ENCODE data around the gene WSCD2.

WSCD2 gene

DNA sequence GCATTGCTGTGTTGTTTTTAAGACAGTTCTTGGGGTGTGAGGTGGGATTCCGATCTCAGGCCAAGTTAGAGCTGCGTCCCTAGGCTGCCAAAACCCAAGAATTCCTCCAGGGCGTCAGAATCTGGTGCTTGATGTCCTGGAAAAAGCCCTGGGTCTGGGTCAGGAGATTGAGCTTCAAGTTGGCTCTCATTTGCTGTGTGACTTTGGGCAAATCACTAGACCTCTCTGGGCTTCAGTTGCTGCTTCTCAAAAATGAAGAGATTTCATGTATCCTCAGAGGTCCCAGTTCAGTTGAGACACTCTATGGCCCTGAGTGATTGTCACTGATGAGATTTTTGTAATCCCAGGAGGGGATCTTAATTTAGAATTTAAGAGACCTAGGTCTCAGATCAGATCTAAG is 1.9 kb downstream of the WSCD2 start:
- no peak for DNase-seq

DNA sequence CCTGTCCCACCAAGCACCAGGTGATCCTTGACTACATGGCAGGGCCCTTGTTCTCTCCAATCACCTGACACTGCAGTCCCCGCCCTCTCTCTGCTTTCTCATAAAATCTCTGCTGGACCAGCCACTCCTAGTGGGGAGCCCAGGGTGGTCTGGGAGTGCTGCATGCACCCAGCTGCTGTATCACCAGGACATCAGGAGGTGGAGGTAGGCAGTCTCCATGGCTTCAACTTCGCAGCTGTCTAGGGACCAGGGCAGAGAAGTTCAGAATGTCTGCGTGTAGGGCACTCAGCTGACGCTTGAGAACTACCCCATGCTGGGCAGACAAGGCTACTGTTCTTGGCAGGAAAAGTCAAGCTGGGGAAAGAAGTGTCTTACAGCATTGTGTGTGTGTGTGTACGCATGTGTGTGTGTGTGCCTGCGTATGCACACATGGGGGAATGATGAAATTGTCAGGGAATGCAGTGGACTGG is 2.6 kb downstream of the WSCD2 start:
- no peak for DNase-seq

DNA sequence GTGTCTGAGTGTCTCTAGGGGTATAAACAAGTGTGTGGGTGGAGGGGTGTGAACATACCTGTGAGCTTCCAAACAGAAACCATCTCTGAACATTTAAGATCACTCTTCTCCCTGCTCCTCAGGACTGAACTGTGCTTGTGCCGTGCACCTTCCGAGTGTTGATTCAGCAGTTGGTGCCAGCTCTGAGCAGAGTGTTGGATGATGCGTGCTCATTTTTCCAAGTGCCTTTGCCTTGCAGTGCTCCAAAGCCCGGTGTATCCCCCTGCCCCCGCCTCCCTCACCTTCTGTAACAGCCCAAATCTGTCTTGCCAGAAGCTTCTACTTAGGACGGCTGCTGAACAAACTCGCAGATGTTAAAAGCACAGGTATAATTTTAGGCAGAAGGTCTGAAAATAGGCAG is 4.4 kb downstream of the WSCD2 start:
- DNase-seq: no peak

DNA sequence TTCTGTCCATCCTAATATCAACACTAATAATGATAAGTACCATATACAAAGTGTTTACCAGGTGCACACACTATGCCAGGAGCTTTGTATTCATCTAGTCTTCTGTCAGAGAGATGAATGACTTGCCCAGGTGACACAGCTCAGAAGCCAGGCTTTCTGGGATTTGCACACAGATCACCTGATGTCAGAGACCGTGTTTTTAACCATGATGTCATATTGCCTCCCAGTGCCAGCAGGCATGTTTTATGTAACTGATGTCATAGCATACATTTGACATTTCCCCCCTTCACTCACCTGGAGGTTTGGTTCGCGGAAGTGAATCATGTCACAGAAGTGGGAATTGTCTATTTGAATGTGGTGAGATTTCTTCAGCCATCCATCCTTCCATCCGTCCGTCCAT is 5.7 kb downstream of the WSCD2 start:
- no peak for DNase-seq

DNA sequence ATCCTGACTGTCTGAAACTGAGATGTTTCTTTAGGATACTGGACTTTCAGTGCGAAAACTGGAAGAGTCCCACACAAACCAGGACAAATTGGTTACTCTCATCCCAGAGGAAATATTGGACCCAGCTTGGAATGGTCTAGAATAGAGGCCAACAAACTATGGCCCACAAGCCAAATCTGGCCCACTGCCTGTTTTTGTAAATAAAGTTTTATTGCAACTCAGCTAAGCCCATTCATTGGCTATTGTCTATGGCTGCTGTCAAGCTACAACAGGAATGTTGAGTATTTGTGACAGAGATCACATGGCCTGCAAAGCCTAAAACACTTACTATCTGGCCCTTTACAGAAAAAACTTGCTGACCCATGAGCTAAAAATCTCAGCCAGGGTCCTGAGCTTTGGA is 6.5 kb downstream of the WSCD2 start:
- DNase-seq: no peak

DNA sequence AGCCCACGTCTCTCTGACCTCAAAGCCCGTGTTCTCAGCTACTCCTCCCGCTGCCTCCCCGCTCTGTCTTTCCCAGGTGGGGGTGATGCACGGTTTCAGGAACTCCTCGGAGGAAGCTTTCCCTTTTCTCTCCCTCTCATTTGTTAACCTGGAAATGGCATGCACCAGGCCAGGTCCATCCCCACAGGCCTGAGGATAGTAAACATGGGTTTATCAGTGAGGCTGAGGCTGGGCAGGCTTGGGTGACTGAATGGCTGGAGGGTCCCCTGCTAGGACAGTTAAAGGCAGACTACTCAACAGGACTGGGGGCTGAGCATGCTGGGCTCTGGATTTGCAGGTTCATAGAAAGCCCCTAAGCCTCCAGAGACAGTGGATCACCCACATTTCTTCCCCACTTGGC is 7.6 kb downstream of the WSCD2 start:
- no peak for DNase-seq

DNA sequence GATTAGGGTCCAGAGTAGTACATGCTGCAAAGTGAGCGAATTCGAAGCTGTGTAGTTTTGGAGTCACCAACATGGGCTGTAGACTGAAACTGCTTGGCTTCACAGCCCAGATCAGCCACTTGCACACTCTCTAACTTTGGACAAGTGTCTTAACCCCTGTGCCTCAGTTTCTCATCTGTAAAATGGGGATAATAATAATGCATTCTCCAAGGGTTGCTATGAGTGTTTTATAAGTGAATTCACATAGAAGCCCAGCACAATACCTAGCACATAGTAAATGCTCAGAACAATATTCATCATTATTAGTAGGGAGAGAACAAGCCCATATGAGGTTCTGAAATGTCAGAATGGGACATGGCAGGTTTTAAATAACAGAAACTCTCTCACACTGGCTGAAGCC is 10.4 kb downstream of the WSCD2 start:
- DNase-seq: no peak

DNA sequence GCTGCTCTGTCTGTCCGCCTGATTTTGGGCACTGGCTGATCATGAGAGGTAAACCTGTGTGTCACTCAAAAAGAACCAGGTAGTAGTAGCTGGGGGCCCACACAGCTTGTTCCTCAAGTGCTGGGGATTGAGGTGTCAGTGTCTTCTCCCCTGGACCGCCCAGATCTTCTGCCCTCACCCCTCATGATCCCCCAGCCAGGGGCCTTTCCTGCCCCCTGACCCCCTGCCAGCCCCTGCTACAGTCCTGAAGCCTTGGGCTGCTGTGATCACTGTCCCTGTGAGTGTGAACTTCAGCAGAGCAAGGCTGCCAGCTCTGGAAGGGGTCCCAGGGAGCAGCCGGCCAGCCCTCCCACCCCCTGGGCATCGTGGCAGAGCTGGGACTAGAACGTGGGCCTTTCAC is 11.4 kb downstream of the WSCD2 start:
- DNase-seq: no peak

DNA sequence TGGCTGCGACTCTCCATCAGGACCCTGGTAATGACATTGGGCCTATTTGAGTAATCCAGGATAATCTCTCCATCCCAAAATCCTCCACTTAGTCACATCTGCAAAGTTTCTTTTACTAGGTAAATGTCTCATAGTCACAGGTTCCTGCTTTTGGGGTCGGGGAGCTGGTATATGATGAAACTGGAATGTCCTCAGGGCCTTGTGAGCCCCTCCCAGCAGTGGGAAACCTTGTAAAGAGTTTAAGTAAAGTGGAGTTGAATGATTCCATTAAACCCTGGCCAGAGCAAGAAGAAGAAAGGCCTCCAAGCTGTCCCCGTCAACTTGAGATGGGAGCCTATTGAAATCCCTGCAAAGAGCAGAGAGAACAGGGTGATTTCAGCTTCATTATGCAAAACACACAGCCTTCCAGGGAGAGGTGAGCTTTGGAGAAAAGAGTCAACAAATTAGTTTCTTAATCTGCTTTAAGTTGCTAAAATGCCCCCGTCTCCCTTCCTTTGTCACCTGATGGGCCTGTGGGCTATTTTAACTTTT is 12.6 kb downstream of the WSCD2 start:
- no peak for DNase-seq

DNA sequence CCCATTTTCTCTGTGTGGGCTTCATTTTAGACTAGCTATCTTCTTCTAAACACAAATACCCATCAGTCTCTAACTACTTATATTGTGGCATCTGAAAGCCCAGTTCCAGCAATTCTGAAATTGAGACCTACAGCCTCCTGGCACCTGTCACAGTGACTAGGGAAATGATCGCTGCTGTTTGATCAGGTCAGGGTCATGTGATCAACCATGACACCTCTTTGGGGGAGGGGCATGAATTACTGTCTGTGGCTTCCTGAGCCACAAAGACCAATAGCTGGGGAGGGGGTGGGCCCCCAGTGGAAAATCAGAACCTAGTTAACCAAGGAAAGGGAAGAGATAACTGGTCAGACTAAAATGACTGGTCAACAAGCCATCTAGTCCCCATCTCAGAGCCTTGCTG is 14.1 kb downstream of the WSCD2 start:
- DNase-seq: no peak

DNA sequence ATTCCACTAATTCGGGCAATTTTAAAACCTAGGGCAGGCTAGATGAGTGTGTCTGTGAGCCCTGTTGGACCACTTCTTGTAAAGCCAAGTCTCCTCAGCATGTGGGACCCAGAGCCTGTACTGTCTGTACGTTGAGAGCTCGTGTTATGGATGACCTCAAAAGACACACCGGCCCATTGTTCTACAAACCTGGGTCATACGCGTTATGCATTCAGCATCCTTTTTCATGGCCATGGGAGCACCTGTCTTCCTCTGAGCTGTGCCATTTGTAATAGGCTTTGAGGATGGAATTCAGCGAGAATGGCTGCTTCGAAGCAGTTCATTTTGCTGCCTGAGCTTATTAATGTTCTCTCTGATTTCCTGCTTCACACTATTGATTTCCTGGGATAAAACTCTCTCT is 15.0 kb downstream of the WSCD2 start:
- no peak for DNase-seq

DNA sequence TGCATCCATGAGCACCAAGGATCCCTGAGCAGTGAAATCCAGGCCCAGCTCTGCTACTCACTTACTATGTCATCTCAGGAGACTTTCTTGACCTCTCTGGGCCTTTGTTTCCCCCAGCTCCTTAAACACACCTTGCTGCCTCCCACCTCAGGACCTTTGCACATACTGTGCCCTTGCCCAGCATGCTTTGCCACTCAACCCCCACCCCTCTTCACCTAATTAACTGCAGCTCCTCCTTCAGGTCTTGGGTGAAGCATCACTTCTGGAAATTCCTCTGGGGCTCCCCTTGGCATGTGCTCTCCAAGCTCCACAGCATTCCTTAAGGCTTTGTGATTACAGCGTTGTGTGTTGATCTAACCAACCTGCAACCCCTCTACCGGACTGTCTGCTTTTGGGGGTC is 15.9 kb downstream of the WSCD2 start:
- no peak for DNase-seq

DNA sequence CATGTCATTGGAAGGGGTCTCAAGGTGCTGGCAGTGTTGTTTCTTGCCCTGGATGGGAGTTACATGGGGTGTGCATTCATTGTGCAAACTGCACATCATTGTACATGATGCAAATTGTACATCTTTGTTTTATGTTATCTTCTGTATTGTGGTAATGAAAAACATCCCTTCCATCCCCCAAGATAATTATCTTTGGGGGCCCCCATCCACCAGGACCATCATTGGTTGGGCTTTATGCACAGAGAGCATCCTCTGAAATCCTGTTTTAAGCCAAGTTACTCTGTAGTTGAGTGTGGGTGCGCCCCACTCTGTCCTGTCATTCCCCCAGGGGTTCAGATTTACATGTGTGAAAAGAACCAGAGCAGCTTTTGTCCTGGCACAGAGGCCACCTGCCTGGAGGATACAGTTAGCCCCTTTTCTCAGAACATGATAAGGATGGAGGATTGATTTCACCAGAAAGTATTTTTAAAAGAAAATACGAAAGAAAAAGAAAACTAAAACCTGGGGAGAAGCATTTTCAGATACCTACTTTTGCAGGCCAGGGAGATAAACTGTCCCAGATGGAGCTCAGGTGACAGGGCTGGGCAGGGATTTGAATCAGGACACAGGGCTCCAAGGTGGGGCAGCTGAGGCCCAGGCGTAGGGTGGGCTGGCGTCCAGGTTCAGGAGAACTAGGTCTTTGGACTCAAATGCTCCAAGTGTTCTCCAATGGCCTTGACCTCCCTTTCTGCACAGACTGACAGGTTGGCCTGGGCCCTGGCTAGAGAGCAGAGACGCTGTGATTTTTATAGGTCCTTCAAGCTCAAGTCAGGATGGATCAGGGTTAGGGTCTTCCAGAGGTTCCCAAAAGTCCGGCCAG is 17.2 kb downstream of the WSCD2 start:
- DNase-seq: no peak

DNA sequence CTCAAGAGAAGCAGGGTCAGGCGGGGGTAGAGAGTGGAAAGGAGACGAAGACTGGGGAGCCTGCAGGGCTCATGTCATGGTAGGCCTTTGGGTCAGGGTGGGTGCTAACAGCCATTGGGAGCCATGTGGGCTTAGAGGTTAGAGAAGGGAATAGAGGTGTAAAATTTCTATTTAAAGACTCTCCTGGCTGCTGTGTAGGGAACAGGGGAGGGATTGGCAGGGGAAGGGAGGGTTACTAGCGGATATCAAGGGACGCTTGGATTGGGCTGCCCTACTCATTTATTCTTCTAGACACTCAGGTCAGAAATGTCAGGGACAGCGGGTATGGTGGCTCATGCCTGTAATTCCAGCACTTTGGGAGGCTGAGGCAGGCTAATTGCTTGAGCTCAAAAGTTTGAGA is 18.2 kb downstream of the WSCD2 start:
- no peak for DNase-seq

DNA sequence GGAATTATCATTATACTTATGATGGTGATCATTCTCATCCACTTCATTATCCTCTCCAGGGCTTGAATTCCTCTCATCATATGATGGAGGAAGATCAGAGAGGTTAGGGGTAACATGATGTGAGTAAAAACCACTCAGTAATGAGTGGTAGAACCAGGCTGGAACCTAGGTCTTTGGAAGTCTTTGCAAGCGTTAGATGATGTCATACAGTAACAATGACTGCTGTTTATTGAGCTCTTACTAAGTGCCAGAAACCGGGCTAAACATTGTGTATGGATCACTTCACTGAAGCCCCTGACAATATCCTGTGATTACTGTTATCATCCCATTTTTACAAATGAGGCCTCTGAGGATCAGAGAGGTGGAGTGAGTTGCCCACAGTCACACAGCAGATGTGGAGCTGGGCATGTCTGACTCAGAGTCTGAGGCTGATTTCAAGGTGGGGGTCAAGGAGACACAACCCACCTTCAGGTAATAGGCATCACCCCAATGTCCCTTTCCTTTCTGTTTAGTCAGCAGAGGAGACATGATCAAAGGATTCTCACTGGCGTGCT is 19.5 kb downstream of the WSCD2 start:
- DNase-seq: no peak

DNA sequence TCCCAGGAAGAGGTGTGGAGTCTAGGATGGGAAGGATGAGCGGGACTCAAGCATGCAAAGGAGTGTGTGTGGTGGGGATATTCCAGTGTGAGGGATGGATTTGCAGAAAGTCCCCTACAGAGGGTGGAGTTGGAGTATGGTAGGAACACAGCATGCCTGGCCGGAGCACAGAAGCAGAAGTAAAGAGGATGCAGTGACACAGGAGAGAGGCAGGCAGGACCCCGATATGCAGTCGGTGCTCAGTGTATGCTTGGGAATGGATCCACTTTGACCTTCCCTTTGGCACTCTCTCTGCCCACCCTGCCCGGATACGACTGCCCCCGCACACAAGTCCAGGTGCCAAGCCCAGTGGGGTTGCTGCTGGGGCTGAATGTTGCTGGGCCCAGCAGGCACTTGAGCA is 21.3 kb downstream of the WSCD2 start:
- DNase-seq: no peak

DNA sequence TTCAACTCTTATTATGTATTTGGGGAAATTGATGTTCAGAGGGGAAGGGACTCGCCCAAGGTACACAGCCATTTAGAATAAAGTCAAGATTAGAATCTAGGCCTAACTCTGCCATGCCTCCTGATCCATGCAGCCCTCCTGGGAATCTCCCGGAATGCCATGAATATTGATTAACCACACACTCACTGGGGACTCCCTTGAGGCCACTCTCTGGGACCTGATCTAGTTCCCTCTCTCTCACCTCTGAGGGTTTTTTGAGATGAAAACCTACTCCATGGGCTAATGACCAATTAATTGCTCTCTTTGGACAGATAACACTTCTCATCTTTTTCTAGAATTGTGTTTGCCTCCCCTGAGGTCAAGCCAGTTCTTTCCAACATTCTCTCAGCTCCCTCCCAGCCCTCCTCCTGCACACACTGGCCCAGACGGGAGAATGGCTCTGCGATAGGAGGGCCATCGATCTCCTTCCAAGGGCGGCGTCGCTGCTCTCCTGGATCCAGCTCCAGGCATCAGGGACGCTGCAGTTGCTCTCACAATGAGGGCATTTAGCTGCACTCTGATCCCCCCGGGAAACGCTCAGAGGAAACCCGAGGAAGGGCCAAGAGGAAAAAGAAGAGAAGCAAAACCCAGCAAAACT is 22.6 kb downstream of the WSCD2 start:
- no peak for DNase-seq

DNA sequence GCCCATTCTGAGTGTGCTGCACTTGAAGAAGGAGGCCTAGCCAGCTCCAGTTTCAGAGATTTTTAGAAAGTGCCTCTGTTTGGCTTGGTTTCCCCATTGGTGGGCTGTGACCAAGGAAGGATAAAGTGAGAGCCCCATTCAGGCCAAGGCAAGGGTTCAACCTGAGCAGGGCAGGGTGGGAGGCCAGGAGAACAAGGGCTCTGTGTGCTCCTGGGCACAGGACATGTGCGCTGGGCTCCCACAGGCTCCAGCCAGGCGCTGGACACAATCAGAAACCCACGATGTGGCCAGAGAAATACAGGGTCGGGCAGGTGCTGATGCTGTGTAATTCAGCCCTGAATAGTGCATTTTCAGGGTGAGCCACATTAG is 23.1 kb downstream of the WSCD2 start:
- DNase-seq: no peak

DNA sequence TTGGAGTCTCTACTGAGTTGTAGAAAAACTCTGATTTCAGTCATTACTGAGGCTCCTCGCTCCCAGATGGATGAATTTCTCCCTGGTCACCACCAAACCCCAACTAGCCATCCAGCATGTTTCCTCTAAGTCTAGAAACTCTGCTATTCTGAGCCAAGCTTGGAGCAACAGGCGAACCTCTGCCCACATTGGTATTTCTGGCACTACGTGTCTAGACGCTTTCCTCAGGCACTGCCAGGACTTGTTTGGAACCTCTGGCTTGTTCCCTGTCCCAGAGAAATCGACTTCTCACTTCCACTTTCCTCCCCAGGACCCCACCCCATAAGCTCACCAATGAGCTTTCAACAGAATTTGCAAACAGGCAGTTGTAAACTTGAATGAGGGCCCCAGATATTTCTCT is 27.6 kb downstream of the WSCD2 start:
- no peak for DNase-seq

DNA sequence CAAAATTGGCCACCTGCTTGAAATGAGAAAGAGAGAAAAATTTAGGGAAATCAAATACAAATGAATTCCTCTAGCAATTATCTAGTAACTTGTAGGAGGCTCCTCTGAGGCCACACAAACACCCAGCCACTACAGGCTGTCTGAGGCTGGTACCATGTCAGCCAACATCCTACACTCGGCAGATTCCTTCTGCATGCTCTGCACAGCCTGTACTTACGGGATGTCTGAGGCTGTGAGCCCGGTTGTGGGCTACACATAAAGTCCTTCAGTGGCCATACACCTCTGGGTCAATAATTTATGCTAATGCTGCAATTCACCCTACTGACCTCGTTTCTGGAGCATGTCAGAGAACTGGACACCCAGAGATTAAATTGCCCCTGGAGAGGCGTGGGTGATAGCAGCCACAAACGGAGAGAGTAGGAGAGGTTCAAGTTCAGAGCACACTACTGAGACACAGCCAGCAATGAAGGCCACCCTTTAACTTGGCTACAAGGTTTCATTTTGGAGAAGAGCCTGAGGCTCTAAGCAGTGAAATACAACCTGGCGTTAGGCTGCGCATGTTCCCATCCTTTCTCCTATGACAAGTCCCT is 28.9 kb downstream of the WSCD2 start:
- DNase-seq: no peak

DNA sequence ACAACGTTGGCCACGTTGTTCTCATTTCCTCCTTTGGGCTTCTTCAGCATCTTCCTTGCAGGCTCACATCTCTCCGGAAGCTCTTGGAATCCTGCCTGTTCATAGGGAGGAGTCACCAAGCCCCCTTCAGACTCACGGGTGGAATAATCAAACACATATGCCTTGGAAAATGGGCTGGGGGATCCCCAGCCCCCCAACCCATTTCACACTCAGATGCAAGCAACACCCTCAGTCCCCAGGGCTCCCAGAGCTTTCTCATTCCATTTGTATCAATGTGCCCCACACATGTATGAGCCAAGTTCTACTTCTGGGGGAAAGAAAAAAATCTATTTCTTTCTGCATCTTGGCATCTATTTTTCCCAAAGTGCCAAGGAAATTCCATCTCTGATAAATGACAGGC is 33.1 kb downstream of the WSCD2 start:
- DNase-seq: no peak

DNA sequence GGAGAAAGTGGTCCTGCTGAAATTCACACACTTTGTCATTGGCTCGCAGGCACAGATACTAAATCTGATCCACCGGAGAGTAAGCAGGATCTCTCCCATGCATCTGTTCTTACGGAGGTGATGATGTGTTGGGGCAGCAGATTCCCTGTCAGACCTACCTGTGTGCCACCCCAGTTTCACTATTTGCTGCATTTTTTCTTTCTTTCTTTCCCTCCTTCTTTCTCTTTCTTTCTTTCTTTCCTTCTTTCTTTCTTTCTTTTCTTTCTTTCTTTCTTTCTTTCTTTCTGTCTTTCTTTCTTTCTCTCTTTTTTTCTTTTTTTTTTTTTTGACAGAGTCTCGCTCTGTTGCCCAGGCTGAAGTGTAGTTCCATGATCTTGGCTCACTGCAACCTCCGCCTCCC is 37.4 kb downstream of the WSCD2 start:
- no peak for DNase-seq

DNA sequence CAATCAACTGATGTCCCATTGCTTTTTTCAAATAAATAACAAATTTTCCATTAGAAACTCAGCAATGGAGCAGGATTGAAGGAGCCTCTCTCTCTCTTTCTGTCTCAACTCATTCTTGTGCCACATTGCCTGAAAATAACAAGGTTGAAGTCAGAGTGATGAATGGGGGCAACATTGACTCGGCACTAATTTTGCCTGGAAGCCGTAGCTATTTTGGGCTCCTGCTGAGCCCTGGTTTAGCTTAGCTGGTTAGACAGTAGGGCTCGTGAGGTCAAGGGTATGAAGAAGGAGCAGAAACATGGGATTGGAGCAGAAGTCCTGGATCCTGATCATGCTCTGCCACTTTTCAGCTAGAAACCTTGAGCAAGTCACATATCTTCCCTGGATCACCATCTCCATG is 38.9 kb downstream of the WSCD2 start:
- no peak for DNase-seq

DNA sequence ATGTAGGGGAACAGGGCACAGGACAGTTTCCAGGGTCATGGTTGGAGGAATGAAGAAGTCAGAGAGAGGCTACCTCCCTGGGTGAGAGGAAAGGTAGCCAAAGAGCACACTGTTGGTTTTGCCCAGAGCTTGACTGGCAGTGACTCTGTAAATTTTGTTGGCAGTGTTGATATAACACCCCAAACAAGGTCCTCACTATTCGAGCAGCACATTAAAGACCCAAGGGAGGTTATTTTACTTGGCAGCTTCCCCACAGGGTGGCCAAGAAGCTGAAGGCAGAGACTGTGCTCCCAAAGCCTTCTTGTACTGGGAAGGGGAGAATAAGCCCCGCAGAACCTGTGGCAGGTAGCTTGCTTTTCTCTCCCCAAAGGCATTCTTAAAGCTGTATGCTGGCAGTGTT is 40.6 kb downstream of the WSCD2 start:
- DNase-seq: no peak

Measured in activated CD4-positive, CD25-positive, alpha-beta regulatory T cell (primary cell).